Stomach (tissue), 9 donors: ENCODE results near the gene TCFL5. TPM values are rescaled to one million over a fixed set of nuclear protein-coding genes. Genes with fewer than 3 reads are reported as not detected.

Source experiments
- DNase-seq, 2 donors: peaks; one replicate each; pipeline versions ENCODE4 v3.0.0 to v3.0.0-alpha.2; 2013 to 2019
- H3K27ac ChIP-seq, 5 donors: fragments of 200-600 bp in 4 of 5; sonication (generic) in 4 of 5; one replicate each; pipeline ENCODE4 v1.5.1; 2013 to 2019; ENCODE audit warnings: mild to moderate bottlenecking in 1 of 5, moderate library complexity in 1 of 5
- H3K27me3 ChIP-seq, 3 donors: fragments of 200-600 bp; sonication (generic); one replicate each; pipeline ENCODE4 v1.5.1; 2017 to 2019; ENCODE audit warnings: mixed run types in 1 of 3
- H3K36me3 ChIP-seq, 4 donors: fragments of 200-600 bp; sonication (generic); 1 replicate in 3 of 4; 2 replicates in 1 of 4; pipeline ENCODE4 v1.5.1; 2016 to 2019
- H3K4me1 ChIP-seq, 4 donors: fragments of 200-600 bp; sonication (generic); one replicate each; pipeline ENCODE4 v1.5.1; 2016 to 2019
- H3K4me3 ChIP-seq, 4 donors: fragments of 200-600 bp; sonication (generic) in 3 of 4; one replicate each; pipeline ENCODE4 v1.5.1; 2016 to 2019; ENCODE audit warnings: mild to moderate bottlenecking in 1 of 4
- H3K9me3 ChIP-seq, 4 donors: fragments of 200-600 bp; sonication (generic); one replicate each; pipeline ENCODE4 v1.5.1; 2016 to 2019
- EP300 ChIP-seq: sonication (generic); formaldehyde crosslinking; IDR thresholded peaks from one replicate; pipeline ENCODE4 v1.6.1; 2017; ENCODE audit warnings: antibody characterized with exemption
- POLR2A ChIP-seq, 4 donors: fragments of 450-650 bp; IDR thresholded peaks; one replicate each; pipeline ENCODE4 v1.6.1; 2016; ENCODE audit warnings: antibody characterized with exemption in 4 of 4, control low read depth in 2 of 4, mild to moderate bottlenecking in 1 of 4, moderate library complexity in 1 of 4
- POLR2AphosphoS5 ChIP-seq, 3 donors: sonication (generic); formaldehyde crosslinking; IDR thresholded peaks; one replicate each; pipeline ENCODE4 v1.6.1; 2016; ENCODE audit warnings: antibody characterized with exemption in 3 of 3
- WGBS, 5 donors: extraction: QIAGEN DNeasy Blood & Tissue Kit in 3 of 5; methylation state at CpG; one replicate each; pipeline versions ENCODE4 v1.1.5 to v1.1.7; 2013 to 2018; 5-methylcytosine and 5-hydroxymethylcytosine counted together
- intact Hi-C: fragments of 100-400 bp; cut with DNase I; formaldehyde crosslinking; loops from one replicate; pipeline ENCODE4 v1.15.1; 2023; ENCODE audit warnings: low total_unique reads
- polyA plus RNA-seq, 3 donors: library from polyadenylated mRNA; stranded (reverse); fragments of 200-250 nt; gene quantifications; one replicate each; pipeline ENCODE4 v1.2.3, GENCODE V29; 2013
- total RNA-seq, 5 donors: library from RNA; depleted of rRNA; stranded (reverse); fragments of >200 nt; gene quantifications; one replicate each; pipeline versions ENCODE4 v1.1.0 to v1.2.3, GENCODE V29; 2014 to 2016
- TF ChIP-seq, protein P1 (sequence below), 7 experiments: fragments of 450-650 bp in 4 of 7; fragments of 200-600 bp in 3 of 7; sonication (generic) in 3 of 7; IDR thresholded peaks; one replicate each; pipeline ENCODE4 v1.5.1; 2016 to 2019; ENCODE audit warnings: antibody characterized with exemption in 7 of 7, control low read depth in 2 of 7, mild to moderate bottlenecking in 1 of 7
- donor health status: healthy with polysubstance abuse.
- donor health status: Bipolar disorder and iron deficiency.
- donor health status: healthy.

Gene TCFL5
- total and polyA plus RNA-seq, 8 donors = 3.0 to 29.5 (median 5.7) TPM

DNA sequence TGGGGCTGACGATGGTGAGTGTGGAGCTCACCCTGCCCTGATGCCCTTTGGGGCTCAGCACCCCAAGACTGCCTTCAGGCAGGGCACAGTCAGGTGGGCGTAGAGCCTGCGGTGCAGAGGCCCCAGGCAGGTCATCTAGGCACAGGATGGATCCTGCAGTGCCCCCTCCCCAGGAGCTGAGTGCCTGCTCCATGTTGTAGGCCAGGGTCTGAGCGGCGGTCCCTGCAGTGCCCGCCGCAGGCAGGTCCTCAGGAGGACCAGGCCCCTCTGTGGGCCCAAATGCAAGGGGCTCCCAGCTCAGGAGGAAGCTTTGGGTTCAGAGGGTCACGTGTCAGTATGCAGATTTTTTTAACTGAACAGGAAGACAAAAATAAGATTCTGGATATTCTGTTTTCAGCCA is 62.6 kb downstream of the TCFL5 start:
- no peak for TF ChIP-seq EP300
- Histone ChIP-seq H3K36me3 (peaks cover 27 to 38% (median 37%) of the 10 kb centered on the region in 4 donors), H3K4me3 (no peak overlapping the region), H3K9me3 (no peaks in the 10 kb centered on the region), H3K27me3 (no peaks in the 10 kb centered on the region), H3K27ac (no peak overlapping the region), H3K4me1 (peaks cover 22 to 51% (median 38%) of the 10 kb centered on the region in 4 donors)
- intact Hi-C loops = no loop called here
- DNase-seq = no peak
- WGBS, 5 donors = 90 to 95% (median 92%) methylated on average over 7 to 8 of the region's 8 CpGs

DNA sequence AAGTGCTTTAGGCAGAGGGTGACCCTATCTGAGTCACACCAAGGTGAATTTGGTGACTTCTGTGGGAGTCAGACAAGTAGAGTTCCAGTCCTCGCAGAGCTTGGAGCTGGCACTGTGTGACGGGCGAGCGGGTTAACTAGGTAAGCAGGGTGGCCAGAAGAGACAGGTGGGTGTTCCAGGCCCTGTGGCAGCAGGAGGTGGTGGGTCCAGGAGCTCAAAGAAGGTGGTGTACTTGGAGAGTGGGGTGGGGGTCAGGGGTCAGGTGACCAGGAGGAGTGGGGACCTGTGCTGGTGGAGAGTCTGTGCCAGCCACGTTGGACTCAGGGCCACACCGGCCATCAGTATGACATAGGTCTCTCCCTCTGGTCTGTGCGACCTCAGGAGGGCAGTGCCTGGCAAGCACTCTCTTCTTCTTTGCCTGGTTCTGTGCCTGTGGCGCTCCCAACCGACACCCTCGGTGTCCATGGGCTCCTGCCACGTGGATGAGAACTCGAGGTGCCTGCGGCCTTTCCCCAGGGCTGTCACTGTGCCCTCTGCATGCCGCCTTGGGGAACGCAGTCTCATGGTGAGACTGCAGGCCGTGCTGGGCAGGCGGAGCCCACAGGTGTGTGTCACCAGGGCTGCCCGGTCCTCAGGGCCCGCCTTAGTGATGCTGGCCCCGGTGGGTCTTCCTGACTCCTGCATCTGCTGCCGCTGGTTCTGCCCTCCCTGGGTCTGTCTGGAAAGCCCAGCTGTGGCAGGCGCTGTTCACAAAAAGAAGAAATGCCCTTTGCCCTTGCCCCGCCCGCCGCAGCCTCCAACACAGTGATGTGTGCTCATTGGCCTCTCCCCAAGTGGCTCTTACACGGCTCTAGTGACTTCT is 63.7 kb downstream of the TCFL5 start:
- H3K36me3 ChIP-seq = peaks cover 27 to 38% (median 37%) of the 10 kb centered on the region in 4 donors
- intact Hi-C loops = no loop called here
- peak overlapping the region; percentile 33 to 97 (median 92) for H3K27ac ChIP-seq
- DNase-seq = peak; percentile 53
- H3K9me3 ChIP-seq = no peaks in the 10 kb centered on the region
- no peaks in the 10 kb centered on the region for H3K27me3 ChIP-seq
- peaks cover 28 to 53% (median 44%) of the 10 kb centered on the region in 4 donors for H3K4me1 ChIP-seq
- 38 to 69% (median 61%) methylated on average over 17 to 26 of the region's 26 CpGs for WGBS, 5 donors
- peak overlapping the region in 3 of 4 donors; percentile 71 to 79 (median 75) for H3K4me3 ChIP-seq
- TF ChIP-seq EP300 = no peak
- TF ChIP-seq, protein P1, sequence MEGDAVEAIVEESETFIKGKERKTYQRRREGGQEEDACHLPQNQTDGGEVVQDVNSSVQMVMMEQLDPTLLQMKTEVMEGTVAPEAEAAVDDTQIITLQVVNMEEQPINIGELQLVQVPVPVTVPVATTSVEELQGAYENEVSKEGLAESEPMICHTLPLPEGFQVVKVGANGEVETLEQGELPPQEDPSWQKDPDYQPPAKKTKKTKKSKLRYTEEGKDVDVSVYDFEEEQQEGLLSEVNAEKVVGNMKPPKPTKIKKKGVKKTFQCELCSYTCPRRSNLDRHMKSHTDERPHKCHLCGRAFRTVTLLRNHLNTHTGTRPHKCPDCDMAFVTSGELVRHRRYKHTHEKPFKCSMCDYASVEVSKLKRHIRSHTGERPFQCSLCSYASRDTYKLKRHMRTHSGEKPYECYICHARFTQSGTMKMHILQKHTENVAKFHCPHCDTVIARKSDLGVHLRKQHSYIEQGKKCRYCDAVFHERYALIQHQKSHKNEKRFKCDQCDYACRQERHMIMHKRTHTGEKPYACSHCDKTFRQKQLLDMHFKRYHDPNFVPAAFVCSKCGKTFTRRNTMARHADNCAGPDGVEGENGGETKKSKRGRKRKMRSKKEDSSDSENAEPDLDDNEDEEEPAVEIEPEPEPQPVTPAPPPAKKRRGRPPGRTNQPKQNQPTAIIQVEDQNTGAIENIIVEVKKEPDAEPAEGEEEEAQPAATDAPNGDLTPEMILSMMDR (IDR thresholded peaks at IDR 0.05) = no peak
- TF ChIP-seq POLR2AphosphoS5 (IDR thresholded peaks at IDR 0.05) = peak in 1 of 3 donors; percentile 50
- TF ChIP-seq POLR2A (IDR thresholded peaks at IDR 0.05) = no peak

DNA sequence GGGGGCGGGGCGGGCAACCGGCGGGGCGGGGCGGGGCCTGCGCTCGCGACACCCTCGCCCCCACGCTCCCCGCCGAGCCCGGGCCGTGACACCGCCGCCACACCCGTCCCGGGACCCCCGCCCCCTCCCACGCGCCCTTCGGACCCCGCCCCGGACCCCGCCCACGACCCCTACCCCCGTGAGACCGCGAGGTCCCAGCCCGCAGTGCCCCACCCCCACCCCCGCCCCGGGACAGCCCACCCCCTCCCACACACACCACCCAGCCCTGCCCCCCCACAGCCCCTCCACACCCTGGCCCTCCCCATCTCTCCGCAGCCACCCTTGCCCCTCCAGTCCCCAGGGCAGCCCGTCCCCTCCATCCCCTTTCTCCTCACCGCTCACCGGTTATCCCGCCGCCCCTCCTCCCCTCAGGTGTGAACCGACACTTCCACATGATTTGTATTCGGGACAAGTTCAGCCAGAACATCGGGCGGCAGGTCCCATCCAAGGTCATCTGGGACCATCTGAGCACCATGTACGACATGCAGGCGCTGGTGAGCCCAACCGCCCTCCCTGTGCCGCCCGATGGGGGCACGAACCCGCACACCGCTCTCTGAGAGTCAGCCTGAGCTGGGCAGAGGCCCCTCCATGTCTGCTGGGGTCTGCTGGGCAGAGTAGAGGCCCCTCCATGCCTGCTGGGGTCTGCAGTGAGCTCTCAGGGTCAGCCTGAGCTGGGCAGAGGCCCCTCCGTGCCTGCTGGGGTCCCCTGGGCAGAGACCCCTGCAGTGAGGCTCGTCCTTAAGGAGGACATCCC is 64.7 kb downstream of the TCFL5 start:
- H3K27ac ChIP-seq = peak overlapping the region; percentile 92 to 97 (median 95)
- H3K4me3 ChIP-seq = peak overlapping the region; percentile 71 to 85 (median 77)
- no peaks in the 10 kb centered on the region for H3K27me3 ChIP-seq
- intact Hi-C loops = no loop called here
- H3K4me1 ChIP-seq = peaks cover 28 to 48% (median 39%) of the 10 kb centered on the region in 4 donors
- WGBS, 5 donors = 14 to 60% (median 30%) methylated on average over 2 to 52 of the region's 53 CpGs
- peaks cover 27 to 38% (median 37%) of the 10 kb centered on the region in 4 donors for H3K36me3 ChIP-seq
- no peaks in the 10 kb centered on the region for H3K9me3 ChIP-seq
- TF ChIP-seq, protein P1 (IDR thresholded peaks at IDR 0.05) = no peak
- TF ChIP-seq POLR2AphosphoS5 (IDR thresholded peaks at IDR 0.05) = no peak
- no peak for TF ChIP-seq POLR2A (IDR thresholded peaks at IDR 0.05)
- peak in 1 of 2 donors; percentile 64 for DNase-seq

DNA sequence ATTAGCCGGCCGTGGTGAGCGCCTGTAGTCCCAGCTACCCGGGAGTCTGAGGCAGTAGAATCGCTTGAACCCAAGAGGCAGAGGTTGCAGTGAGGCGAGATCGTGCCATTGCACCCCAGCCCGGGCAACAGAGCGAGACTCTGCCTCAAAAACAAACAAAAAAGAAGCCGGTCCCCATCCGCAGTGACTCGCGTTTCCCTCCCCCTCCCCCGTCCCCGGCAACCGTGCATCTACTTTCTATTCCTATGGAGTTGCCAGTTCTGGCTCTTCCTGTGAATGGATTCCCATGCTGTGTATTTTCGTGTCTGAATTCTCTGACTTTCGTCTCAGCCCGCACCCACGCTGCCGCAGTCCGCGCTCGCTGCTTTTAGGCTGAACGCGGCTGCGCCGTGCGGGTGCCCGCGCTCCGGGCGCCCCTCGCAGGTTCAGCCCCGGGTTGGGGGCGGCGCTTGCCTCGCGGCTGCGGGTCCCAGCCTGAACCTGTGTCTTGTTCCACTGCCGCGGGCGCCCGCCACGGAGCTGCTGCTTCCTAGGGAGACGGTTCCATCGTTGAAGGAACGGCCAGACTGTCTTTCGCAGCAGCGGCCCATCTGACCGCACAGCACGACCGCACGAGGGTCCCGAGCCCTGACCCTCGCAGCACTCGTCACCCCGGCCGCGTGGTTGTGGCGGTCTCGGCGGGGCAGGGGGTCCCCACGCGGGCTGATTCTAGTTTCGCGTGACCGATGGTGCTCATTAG is 66.4 kb downstream of the TCFL5 start:
- peak overlapping the region; percentile 87 to 97 (median 95) for H3K27ac ChIP-seq
- peak in 1 of 3 donors; percentile 15 for TF ChIP-seq POLR2AphosphoS5 (IDR thresholded peaks at IDR 0.05)
- TF ChIP-seq, protein P1 (IDR thresholded peaks at IDR 0.05) = no peak
- no peak for TF ChIP-seq POLR2A (IDR thresholded peaks at IDR 0.05)
- no peak for TF ChIP-seq EP300
- H3K36me3 ChIP-seq = peaks cover 19 to 25% (median 23%) of the 10 kb centered on the region in 4 donors
- no peaks in the 10 kb centered on the region for H3K9me3 ChIP-seq
- H3K4me1 ChIP-seq = peaks cover 28 to 57% (median 39%) of the 10 kb centered on the region in 4 donors
- 0 to 1% (median 0%) methylated on average over 68 of the region's 68 CpGs for WGBS, 5 donors
- peak overlapping the region; percentile 71 to 85 (median 77) for H3K4me3 ChIP-seq
- intact Hi-C loops = no loop called here
- DNase-seq = peak in 1 of 2 donors; percentile 81
- no peaks in the 10 kb centered on the region for H3K27me3 ChIP-seq
